Esophagus muscularis mucosa (tissue), 4 donors: Measurements from ENCODE around the gene EOGT. TPM values are rescaled to one million over a fixed set of nuclear protein-coding genes. Genes with fewer than 3 reads are reported as not detected.

Experiments used
- DNase-seq: peaks from one replicate; pipeline ENCODE4 v3.0.0-alpha.2; 2017; ENCODE audit errors: extremely low spot score
- H3K27ac ChIP-seq, 4 donors: fragments of 200-600 bp; sonication (generic); replicated peaks in 1 of 4; 1 replicate in 3 of 4; 2 replicates in 1 of 4; pipeline ENCODE4 v1.5.1; 2016 to 2019; ENCODE audit warnings: mild to moderate bottlenecking in 1 of 4
- H3K27me3 ChIP-seq, 4 donors: fragments of 200-600 bp; sonication (generic); one replicate each; pipeline versions ENCODE4 v1.5.1 to v1.6.0; 2016 to 2019
- H3K36me3 ChIP-seq, 4 donors: fragments of 200-600 bp; sonication (generic); one replicate each; pipeline ENCODE4 v1.5.1; 2016 to 2019
- H3K4me1 ChIP-seq, 4 donors: fragments of 200-600 bp; sonication (generic); one replicate each; pipeline ENCODE4 v1.5.1; 2016 to 2019
- H3K4me3 ChIP-seq, 4 donors: fragments of 200-600 bp; sonication (generic); 1 replicate in 2 of 4; 2 replicates in 2 of 4; pipeline ENCODE4 v1.5.1; 2016 to 2019; ENCODE audit warnings: mild to moderate bottlenecking in 4 of 4, moderate library complexity in 1 of 4
- H3K9me3 ChIP-seq, 4 donors: fragments of 200-600 bp; sonication (generic); 1 replicate in 3 of 4; 2 replicates in 1 of 4; pipeline ENCODE4 v1.5.1; 2016 to 2019
- EP300 ChIP-seq: sonication (generic); formaldehyde crosslinking; IDR thresholded peaks from one replicate; pipeline ENCODE4 v1.6.1; 2017; ENCODE audit warnings: antibody characterized with exemption
- POLR2A ChIP-seq: fragments of 450-650 bp; IDR thresholded peaks from one replicate; pipeline ENCODE4 v1.6.1; 2017; ENCODE audit warnings: antibody characterized with exemption, moderate library complexity, mild to moderate bottlenecking, low read depth
- POLR2AphosphoS5 ChIP-seq, 2 donors: sonication (generic); formaldehyde crosslinking; IDR thresholded peaks; one replicate each; pipeline ENCODE4 v1.6.1; 2017; ENCODE audit warnings: antibody characterized with exemption in 2 of 2
- WGBS: methylation state at CpG from one replicate; pipeline ENCODE4 v1.1.5; 2018; 5-methylcytosine and 5-hydroxymethylcytosine counted together
- intact Hi-C: fragments of 100-400 bp; cut with DNase I; formaldehyde crosslinking; loops from one replicate; pipeline ENCODE4 v1.15.1; 2023
- small RNA-seq, 3 donors: library from RNA; depleted of rRNA; stranded (forward); fragments of <200 nt; gene quantifications; one replicate each; pipeline ENCODE3, GENCODE V24; 2016
- total RNA-seq, 4 donors: library from RNA; depleted of rRNA; stranded (reverse); fragments of >200 nt; gene quantifications; one replicate each; pipeline versions ENCODE4 v1.1.0 to v1.2.1, GENCODE V29; 2016

Gene EOGT
- total RNA-seq, 4 donors from 2014 or later, result 96.5 to 129 (median 111) TPM

GRCh38 chr3:68931406-68932149 is 81.9 kb downstream of the EOGT start:
- TF ChIP-seq POLR2AphosphoS5 (IDR thresholded peaks at IDR 0.05) (no peak), POLR2A (no peak), EP300 (no peak)
- intact Hi-C loops, result no loop called here
- Histone ChIP-seq H3K27me3 (peaks cover 4 to 76% (median 28%) of the 10 kb centered on the region in 4 donors), H3K27ac (no peak overlapping the region), H3K36me3 (no peaks in the 10 kb centered on the region), H3K4me3 (peak overlapping the region; percentile 28 to 46 (median 35)), H3K4me1 (peaks cover 0 to 19% (median 16%) of the 10 kb centered on the region in 4 donors), H3K9me3 (no peaks in the 10 kb centered on the region)
- WGBS, result 13% methylated on average over 18 of the region's 41 CpGs
- DNase-seq, result no peak

Small RNA genes within 50 kb of the gene (small RNA-seq; reads per million reads assigned to genes)
- 0 reads per million in 3 donors for gene MIR3136

Other genes starting within 250 kb of the EOGT start
- not detected for gene TAFA4, start 81.1 kb downstream of the EOGT start, total RNA-seq
- gene TMF1, start 38.6 kb upstream of the EOGT start, total RNA-seq, result 10 to 100 TPM; 23.0 to 35.8 (median 33.9) TPM
- 10 to 100 TPM; 39.5 to 72.3 (median 46.1) TPM for gene UBA3, start 66.7 kb upstream of the EOGT start, total RNA-seq
- 100 to 1,000 TPM; 100 to 142 (median 110) TPM for gene ARL6IP5, start 71.3 kb upstream of the EOGT start, total RNA-seq
- 1 to 10 TPM in 2 of 4 donors, under 1 TPM in 2; 0.50 to 2.9 (median 1.3) TPM for gene LMOD3, start 108.9 kb upstream of the EOGT start, total RNA-seq